ENCODE results near the gene GRID1.

The GRID1 gene

DNA sequence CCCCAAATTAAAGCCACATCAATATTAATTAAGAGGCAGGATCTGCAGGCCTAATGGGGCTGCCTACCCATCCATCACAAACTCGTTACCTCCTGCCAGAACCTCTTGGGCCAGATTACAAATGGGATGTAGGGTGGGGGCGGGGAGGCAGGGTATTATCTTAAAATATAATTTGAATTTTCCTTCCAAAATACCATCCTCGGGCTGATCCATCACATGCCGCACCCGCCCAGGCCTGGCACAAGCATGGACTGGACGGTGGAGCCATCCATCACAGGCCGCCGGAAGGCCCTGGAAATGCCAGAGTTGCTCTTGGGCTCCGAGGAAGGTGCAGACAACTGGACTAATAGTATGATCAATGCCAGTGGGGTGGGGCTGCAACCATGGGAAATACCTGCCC is 212.8 kb downstream of the GRID1 start:
- H3K27ac Mint-ChIP-seq, result no peak overlapping the region
- TF ChIP-seq, protein P1, sequence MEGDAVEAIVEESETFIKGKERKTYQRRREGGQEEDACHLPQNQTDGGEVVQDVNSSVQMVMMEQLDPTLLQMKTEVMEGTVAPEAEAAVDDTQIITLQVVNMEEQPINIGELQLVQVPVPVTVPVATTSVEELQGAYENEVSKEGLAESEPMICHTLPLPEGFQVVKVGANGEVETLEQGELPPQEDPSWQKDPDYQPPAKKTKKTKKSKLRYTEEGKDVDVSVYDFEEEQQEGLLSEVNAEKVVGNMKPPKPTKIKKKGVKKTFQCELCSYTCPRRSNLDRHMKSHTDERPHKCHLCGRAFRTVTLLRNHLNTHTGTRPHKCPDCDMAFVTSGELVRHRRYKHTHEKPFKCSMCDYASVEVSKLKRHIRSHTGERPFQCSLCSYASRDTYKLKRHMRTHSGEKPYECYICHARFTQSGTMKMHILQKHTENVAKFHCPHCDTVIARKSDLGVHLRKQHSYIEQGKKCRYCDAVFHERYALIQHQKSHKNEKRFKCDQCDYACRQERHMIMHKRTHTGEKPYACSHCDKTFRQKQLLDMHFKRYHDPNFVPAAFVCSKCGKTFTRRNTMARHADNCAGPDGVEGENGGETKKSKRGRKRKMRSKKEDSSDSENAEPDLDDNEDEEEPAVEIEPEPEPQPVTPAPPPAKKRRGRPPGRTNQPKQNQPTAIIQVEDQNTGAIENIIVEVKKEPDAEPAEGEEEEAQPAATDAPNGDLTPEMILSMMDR (IDR thresholded peaks at IDR 0.05; ENCODE audit: unreplicated experiment in 3 of 3), result no peak
- H3K4me1 Mint-ChIP-seq, result no peaks in the 10 kb centered on the region
- H3K4me3 Mint-ChIP-seq, result no peak overlapping the region
- no peaks in the 10 kb centered on the region for H3K9me3 Mint-ChIP-seq
- H3K27me3 Mint-ChIP-seq (ENCODE audit: low read depth), result peaks cover 15% of the 10 kb centered on the region
- no peaks in the 10 kb centered on the region for H3K36me3 Mint-ChIP-seq (ENCODE audit: low read depth)

DNA sequence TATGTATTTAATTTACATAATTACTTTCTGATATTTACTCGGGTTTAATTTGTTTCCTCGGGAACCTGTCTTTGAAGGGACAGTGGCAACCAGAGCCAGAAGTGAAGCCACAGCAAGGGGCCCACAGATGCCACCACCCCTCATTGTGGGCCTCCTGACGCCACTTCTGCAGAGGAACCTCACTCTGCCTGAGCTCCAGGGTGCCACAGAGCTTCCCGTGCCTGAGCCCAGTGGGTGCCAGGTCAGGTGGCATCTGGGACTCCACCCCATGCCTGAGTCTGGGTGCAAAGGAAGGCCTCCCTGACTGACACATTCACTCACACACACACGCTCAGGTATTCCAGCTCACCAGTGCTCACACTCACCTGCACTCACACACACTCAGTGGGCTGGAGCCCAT is 213.7 kb downstream of the GRID1 start:
- Mint-ChIP-seq H3K4me3 (no peak overlapping the region), H3K4me1 (no peaks in the 10 kb centered on the region), H3K27me3 (ENCODE audit: low read depth) (peaks cover 15% of the 10 kb centered on the region), H3K9me3 (no peaks in the 10 kb centered on the region), H3K27ac (no peak overlapping the region), H3K36me3 (ENCODE audit: low read depth) (no peaks in the 10 kb centered on the region)
- TF ChIP-seq, protein P1 (IDR thresholded peaks at IDR 0.05; ENCODE audit: unreplicated experiment in 3 of 3), result no peak

DNA sequence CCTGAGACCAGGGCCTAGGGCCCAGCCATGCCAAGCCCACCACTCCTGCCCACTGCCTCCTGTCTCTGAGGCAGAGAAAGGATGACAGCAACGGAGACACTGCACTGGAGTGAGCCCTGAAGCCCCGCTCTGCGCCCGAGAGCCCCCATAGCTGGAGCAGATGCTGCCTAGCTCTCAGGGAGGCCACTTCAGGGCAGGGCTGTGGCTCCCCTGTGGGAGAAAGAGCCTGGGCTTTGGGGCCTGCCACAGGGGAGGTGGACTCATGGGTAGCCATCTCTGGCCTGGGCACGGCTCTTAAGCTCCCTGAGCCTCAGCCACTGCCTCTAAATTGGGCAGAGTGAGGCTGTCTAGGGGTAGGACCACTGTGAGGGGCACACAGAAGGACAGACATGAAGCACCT is 214.2 kb downstream of the GRID1 start:
- H3K9me3 Mint-ChIP-seq, result no peaks in the 10 kb centered on the region
- H3K27ac Mint-ChIP-seq, result no peak overlapping the region
- no peak overlapping the region for H3K4me3 Mint-ChIP-seq
- TF ChIP-seq, protein P1 (IDR thresholded peaks at IDR 0.05; ENCODE audit: unreplicated experiment in 3 of 3), result no peak
- peaks cover 15% of the 10 kb centered on the region for H3K27me3 Mint-ChIP-seq (ENCODE audit: low read depth)
- H3K4me1 Mint-ChIP-seq, result no peaks in the 10 kb centered on the region
- H3K36me3 Mint-ChIP-seq (ENCODE audit: low read depth), result no peaks in the 10 kb centered on the region

DNA sequence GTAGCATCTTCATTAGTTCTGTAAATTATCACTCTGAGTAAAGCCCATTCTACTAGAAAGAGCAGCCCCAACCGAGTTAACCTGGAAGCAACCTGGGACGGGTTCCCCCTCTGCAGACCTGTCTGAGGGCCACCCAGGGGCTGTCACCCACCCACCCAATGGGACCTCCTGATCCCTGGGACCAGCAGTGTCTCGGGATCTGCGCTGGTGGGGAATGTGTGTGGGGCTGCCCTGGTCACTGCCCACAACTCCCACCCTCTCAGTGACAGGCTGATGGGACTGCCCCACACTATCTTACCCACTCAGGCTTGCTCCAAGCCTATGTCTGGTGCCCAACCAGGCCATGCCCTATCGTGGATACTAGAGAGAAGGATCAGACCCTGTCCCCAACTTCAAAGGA is 215.0 kb downstream of the GRID1 start:
- Mint-ChIP-seq H3K4me1 (no peaks in the 10 kb centered on the region), H3K27me3 (ENCODE audit: low read depth) (peaks cover 15% of the 10 kb centered on the region), H3K9me3 (no peaks in the 10 kb centered on the region), H3K27ac (no peak overlapping the region), H3K4me3 (no peak overlapping the region), H3K36me3 (ENCODE audit: low read depth) (no peaks in the 10 kb centered on the region)
- TF ChIP-seq, protein P1 (IDR thresholded peaks at IDR 0.05; ENCODE audit: unreplicated experiment in 3 of 3), result no peak

DNA sequence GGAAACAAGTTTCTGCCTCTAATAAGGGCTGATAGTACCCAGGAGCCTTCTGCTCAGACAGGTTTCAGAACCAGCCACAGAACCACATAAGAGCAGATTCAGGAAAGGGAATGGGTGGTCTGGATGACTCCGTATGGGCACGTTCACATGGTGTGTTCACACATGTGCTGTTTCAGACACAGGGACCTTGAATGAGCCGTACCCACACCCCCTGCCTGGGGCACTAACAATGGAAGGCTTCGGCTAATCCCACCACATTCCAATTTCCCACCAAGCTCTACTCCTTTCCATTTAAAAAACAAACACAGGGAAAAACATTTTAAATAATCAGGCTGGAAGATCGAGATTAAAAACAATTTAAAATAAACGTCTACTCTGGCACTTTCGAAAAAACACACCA is 217.3 kb downstream of the GRID1 start:
- TF ChIP-seq, protein P1 (IDR thresholded peaks at IDR 0.05; ENCODE audit: unreplicated experiment in 3 of 3), result no peak
- H3K4me3 Mint-ChIP-seq, result no peak overlapping the region
- no peaks in the 10 kb centered on the region for H3K9me3 Mint-ChIP-seq
- no peaks in the 10 kb centered on the region for H3K4me1 Mint-ChIP-seq
- H3K27me3 Mint-ChIP-seq (ENCODE audit: low read depth), result peaks cover 15% of the 10 kb centered on the region
- no peak overlapping the region for H3K27ac Mint-ChIP-seq
- no peaks in the 10 kb centered on the region for H3K36me3 Mint-ChIP-seq (ENCODE audit: low read depth)

DNA sequence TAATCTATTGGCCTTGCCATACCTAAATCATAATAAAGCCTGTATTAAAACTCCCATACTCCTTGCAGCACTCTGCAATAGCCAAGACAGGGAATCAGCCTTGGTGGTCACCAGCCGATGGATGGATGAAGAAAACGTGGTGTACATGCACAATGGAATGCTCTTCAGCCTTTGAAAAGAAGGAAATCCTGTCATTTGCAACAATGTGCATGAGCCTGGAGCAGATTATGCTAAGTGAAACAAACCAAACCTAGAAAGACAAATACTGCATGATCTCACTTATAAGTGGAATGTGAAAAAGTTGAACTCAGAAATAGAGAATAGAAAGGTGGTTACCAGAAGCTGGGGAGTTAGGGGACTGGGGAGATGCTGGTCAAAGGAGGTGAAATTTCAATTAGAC is 218.5 kb downstream of the GRID1 start:
- Mint-ChIP-seq H3K4me1 (no peaks in the 10 kb centered on the region), H3K4me3 (no peak overlapping the region), H3K36me3 (ENCODE audit: low read depth) (no peaks in the 10 kb centered on the region), H3K27me3 (ENCODE audit: low read depth) (peaks cover 13% of the 10 kb centered on the region), H3K9me3 (no peaks in the 10 kb centered on the region), H3K27ac (no peak overlapping the region)
- TF ChIP-seq, protein P1 (IDR thresholded peaks at IDR 0.05; ENCODE audit: unreplicated experiment in 3 of 3), result no peak

Measured in nephron (organoid).